Epithelial cell of prostate (primary cell): ENCODE results near the gene PSMC3IP.

Source experiments
- DNase-seq: peaks from one replicate; pipeline ENCODE4 v3.0.0-alpha.2; 2011; ENCODE audit warnings: low read depth, low spot score
- H3K27ac ChIP-seq: fragments of 450-650 bp; 2 replicates; pipeline ENCODE4 v1.5.1; 2017; ENCODE audit warnings: mild to moderate bottlenecking

The PSMC3IP gene

GRCh38 chr17:42586514-42587230, 9.1 kb upstream of the PSMC3IP start:
- peak; percentile 89 for DNase-seq
- H3K27ac ChIP-seq: peak overlapping the region; percentile 91

GRCh38 chr17:42585353-42585752, 7.8 kb upstream of the PSMC3IP start:
- no peak overlapping the region for H3K27ac ChIP-seq

GRCh38 chr17:42584880-42585279, 7.4 kb upstream of the PSMC3IP start:
- no peak for DNase-seq
- H3K27ac ChIP-seq: no peak overlapping the region

More at GRCh38 chr17:42585353-42585752, 7.8 kb upstream of the PSMC3IP start:
- no peak for DNase-seq

- DNase-seq: no peak
- H3K27ac ChIP-seq: no peak overlapping the region
Observed at GRCh38 chr17:42581744-42582270, 4.3 kb upstream of the PSMC3IP start.

- no peak for DNase-seq
- no peak overlapping the region for H3K27ac ChIP-seq
Observed at GRCh38 chr17:42579794-42580551, 2.4 kb upstream of the PSMC3IP start.

DNA sequence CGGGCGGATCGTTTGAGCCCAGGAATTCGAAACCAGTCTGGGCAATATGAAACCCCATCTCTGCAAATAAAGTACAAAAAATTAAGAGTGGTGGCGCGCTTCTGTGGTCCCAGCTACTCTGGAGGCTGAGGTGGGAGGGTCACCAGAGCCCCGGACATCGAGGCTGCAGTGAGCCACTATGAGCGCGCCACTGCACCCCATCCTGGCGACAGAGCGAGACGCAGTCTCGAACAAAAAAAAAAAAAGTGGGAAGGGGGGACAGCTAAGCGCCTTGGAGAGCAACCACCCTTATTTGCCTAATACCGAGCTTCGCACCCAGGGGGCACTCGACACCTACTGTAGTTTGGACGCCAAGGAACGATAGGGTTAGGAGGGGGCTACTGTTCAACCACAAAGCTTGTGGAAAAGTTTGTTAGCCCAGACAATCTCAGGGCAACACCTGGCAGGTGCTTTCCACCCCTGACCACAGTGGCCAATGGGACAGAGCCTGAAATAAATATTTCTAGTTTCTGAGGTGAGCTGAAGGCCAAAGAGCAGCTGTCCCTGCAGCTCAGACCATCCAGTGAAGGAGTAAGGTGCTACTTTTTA, 847 bp upstream of the PSMC3IP start:
- no peak for DNase-seq
- peak overlapping the region; percentile 75 for H3K27ac ChIP-seq

DNA sequence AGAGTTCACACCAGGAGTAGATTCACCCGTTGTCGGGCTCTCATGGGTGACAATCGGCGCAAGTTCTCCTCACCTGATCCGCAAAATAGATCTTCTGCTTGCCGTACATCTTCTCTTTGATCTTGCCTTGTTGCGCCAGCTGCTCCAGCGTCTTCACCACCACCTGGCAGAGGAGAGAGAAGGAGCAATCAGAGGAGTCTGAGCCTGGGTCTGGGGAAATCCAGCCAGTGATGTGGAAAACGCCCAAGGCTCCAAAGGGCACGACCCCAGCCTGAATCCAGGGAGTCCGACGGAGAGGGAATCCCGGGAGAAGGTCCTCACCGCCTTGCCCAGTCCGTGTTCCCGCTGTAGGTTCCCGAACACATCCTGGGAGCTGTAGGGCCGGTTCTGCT, 393 bp downstream of the PSMC3IP start:
- peak overlapping the region; percentile 75 for H3K27ac ChIP-seq
- no peak for DNase-seq

DNA sequence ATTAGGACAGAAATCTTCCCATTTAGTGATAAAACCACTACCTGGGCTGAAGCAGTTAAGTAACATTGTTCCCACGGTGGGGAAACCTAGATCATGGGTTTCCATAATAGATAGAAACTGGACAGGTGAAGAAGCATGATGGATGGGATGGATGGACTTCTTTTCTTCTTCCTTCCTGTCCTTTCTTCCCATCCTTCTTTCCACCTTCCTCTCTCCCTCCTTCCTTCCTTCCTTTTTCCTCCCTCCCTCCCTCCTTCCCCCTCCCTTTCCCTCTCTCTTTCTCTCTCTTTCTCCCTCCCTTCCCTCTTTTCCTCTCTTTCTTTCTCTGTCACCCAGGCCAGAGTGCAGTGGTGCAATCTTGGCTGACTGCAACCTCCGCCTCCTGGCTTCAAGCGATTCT, 3.1 kb downstream of the PSMC3IP start:
- DNase-seq: no peak
- H3K27ac ChIP-seq: no peak overlapping the region

DNA sequence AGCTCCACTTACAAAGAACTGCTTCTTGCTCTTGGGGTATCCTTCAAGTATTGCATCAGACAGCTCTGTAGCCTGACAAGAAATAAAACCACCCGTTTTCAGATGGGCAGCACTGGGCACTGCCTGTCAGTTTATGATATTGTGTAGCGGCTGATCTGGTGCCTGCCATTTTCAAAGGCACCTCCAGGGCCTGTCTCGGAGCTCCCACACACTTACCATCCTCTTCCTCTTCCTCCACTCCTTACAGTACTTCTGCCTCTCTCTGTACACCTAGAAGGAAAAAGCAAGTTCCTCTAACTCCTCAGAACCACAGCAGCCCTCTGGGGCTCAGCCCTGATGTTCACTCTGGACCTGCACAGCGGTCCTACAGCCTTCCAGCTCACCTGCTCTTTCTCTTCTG, 4.4 kb downstream of the PSMC3IP start:
- no peak overlapping the region for H3K27ac ChIP-seq
- no peak for DNase-seq

DNA sequence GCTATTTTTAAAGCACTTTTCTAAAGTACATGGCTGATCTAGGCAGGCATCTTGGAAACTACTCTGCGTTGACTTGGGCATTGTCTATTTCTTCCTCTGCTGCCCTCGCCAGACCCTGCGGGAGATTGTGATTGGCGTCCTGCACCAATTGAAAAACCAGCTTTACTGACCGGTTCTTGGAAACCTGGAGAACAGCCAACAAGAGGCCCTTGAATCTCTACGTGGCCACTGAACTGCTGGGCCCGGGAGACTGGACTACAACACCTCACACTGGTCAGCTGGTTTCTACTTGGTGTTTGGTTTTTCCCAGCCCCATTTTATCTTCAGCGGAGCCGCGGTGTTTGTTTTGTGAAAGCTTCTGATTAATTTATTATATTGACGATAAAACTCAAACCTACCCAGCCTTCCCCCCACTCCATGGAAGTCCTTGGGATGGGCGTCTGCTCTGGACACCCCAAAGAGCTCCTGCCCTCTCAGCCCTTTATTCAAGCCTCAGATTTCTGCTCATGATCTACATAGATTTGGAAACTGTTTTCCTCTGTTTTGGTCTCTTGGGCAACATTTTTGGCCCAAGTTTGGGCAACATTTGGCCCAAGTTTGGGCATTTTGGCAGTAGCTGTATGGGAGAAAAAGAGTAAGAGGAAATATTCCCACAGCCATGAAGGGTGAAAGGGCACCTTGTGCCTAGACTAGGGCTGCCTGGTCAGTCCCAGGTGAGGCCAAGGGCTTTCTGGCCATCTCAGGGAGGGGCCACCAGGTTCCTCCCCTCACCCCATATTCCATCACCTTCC, 5.9 kb downstream of the PSMC3IP start:
- no peak overlapping the region for H3K27ac ChIP-seq

GRCh38 chr17:42568341-42569111, 9.0 kb downstream of the PSMC3IP start:
- peak overlapping the region; percentile 85 for H3K27ac ChIP-seq
- DNase-seq: no peak

More for the DNA sequence above, 5.9 kb downstream of the PSMC3IP start:
- DNase-seq: no peak

DNA sequence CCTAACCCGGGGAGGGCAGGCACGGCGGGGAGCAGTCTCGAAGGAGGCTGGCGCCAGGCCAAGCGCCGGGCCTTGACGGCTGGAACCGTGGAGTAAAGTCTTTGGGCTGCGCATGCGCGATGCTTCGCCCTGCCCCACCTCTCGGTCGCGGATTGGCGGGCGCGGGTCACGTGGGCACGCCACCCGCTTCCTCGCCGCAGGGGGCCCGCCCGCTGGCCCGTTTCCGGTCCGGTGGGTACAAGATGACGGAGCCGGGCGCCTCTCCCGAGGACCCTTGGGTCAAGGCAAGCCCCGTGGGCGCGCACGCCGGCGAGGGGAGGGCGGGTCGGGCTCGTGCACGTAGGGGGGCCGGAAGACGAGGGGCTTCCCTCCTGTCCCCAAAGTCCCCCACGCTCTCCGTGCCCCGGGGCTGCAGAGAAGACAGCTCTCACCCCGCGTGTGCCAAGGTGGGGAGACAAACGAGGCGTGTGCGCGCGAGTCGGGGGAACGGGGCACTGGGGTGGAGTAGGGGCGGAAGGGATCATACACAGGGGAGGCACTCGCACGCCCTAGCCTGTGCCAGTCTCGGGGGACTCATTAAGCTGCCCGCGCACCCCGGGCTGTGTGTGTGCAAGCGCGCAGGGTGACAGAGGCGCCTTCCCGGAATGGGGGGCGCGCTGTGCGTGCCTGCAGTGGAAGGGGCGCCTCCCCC, 10.5 kb downstream of the PSMC3IP start, which contains the start of gene MLX:
Gene MLX (plus strand): TSS at position 218 of the 691 bp plus-strand sequence. CDS start 25 bp downstream, at position 243.
- peak within 1 kb of the TSS; percentile 85 for H3K27ac ChIP-seq
- DNase-seq: no peak

DNA sequence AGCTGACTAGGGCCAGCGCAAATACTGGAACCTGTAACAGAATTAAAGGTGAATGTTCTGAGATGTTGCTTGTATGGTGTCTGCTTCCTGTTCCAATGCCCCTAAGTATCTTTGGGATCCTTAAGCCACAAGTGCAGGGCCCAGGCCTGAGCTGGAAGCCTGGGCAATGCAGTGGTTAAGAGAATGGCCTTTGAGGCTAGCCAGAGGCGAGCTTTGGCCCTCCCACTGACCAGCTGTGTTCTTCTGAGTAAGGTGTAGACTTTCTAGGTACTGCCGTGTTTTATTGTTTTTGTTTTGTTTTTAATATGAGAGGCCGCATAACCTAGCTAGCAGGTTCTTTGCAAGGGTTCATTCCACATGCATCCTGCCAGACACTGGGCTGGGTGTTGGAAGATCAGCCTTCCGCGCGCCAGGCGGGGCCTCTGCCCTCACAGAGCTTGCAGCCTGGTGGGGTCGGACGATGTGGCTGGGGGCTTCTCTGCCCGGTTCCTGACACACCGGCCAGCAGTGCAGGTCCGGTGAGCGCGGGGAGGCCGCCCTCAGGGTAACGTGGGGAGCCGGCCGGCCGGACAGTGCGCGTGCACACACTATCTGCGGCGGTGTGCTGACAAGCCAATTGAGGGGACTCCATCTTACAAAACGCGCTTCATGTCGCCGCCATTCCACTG, 11.2 kb downstream of the PSMC3IP start:
- H3K27ac ChIP-seq: peak overlapping the region; percentile 85
- no peak for DNase-seq

DNA sequence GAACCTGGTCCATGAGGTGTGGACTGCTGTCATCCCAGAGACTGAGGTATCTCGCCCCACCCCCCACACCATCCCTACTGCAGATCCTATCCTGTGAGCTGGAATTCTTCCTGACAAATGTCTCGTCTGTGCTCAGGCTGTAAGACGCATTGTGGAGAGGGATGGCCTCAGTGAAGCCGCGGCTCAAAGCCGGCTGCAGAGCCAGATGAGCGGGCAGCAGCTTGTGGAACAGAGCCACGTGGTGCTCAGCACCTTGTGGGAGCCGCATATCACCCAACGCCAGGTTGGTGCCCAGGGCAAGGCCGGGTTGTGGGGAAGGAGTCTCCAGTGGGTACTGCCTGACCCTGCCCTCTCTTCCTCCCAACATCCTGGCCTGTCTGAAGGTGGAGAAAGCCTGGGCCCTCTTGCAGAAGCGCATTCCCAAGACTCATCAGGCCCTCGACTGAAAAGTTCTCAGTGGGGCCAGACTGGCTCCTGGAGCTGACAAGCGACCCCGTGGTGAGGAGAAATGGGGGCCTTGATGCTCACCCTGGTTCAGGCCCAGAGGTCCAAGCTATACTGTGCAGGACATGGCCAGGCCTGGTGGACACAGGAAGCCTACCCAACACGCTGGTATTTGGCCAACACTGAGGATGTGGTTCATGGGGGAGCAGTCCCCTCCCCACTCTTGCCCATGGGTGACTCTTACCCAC, 11.9 kb downstream of the PSMC3IP start:
- H3K27ac ChIP-seq: peak overlapping the region; percentile 85
- no peak for DNase-seq

DNA sequence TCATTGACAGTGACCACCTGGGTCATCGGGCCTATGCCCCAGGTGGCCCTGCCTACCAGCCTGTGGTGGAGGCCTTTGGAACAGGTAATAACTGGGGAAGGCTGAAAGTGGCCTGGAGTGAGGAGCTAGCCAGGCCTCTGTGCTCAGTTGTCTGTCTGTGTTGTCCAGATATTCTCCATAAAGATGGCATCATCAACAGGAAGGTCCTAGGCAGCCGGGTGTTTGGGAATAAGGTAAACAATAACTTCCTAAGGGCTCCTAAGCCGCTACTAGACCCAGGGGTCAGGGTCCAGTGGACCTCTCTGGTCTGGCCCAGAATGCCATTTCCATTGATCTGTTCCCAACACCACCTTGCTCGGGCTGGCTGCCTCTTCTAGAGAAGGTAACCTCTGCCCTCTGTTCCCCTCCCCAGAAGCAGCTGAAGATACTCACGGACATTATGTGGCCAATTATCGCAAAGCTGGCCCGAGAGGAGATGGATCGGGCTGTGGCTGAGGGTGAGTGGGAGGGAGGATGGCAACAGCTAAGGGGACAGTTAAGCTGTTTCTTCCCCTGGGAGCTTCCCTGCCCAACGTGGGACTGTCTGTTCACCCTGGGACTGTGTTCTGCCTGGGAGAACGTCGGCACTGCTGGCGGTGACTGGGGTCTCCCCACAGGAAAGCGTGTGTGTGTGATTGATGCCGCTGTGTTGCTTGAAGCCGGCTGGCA, 12.6 kb downstream of the PSMC3IP start:
- H3K27ac ChIP-seq: no peak overlapping the region

GRCh38 chr17:42563950-42564349, 13.6 kb downstream of the PSMC3IP start:
- no peak overlapping the region for H3K27ac ChIP-seq
- no peak for DNase-seq

More for the DNA sequence above, 12.6 kb downstream of the PSMC3IP start:
- DNase-seq: no peak

DNA sequence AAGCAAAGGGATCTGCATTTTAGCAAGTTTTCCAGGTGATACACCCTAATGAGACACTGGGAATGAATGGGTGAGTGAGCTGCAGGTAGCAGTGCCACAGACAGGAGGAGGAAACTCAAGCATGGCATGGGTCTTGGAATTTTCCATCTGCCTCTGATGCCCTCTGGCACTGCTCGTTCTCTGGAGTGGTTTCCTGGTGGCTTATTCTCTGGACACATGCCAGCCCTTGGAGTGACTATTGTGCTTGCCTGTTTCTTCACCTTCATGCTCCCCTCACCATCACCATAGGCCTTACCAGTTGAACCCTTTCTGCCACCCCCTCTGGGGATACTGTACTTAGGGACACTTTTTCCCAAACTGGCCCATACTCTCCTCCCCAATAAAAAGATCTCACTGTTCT, 14.0 kb downstream of the PSMC3IP start:
- DNase-seq: no peak
- peak overlapping the region; percentile 84 for H3K27ac ChIP-seq
